Neural progenitor cell (in vitro differentiated cells): Measurements from ENCODE around the gene GRID1. TPM values are rescaled to one million over a fixed set of nuclear protein-coding genes. Genes with fewer than 3 reads are reported as not detected.
"Not testable (repeated sequence)": the region's sequence is repeated elsewhere in the genome, so short reads cannot be mapped to it uniquely, and the experiment has no call there.

ENCODE experiments used
- DNase-seq: peaks from one replicate; pipeline ENCODE4 v3.0.0-alpha.2; 2016; ENCODE audit warnings: low spot score
- H2AFZ ChIP-seq: fragments of 200-600 bp; sonication (generic); replicated peaks from 2 replicates; pipeline ENCODE4 v1.6.1; 2016; ENCODE audit warnings: antibody characterized with exemption
- H3F3A ChIP-seq: fragments of 200-600 bp; sonication (generic); 2 replicates; pipeline ENCODE4 v1.6.1; 2016; ENCODE audit warnings: antibody characterized with exemption, low read depth
- H3K27ac ChIP-seq: fragments of 200-600 bp; sonication (generic); 2 replicates; pipeline ENCODE4 v1.5.1; 2016; ENCODE audit warnings: mild to moderate bottlenecking
- H3K27me3 ChIP-seq: fragments of 200-600 bp; sonication (generic); 2 replicates; pipeline ENCODE4 v1.6.1; 2016; ENCODE audit warnings: mild to moderate bottlenecking, moderate library complexity
- H3K36me3 ChIP-seq: fragments of 200-600 bp; sonication (generic); 2 replicates; pipeline ENCODE4 v1.5.1; 2016
- H3K4me1 ChIP-seq: fragments of 200-600 bp; sonication (generic); 2 replicates; pipeline ENCODE4 v1.6.1; 2016; ENCODE audit warnings: mixed run types
- H3K4me2 ChIP-seq: fragments of 200-600 bp; sonication (generic); 2 replicates; pipeline ENCODE4 v1.6.1; 2016
- H3K4me3 ChIP-seq: fragments of 200-600 bp; sonication (generic); 2 replicates; pipeline ENCODE4 v1.5.1; 2016
- H3K79me2 ChIP-seq: fragments of 200-600 bp; sonication (generic); 2 replicates; pipeline ENCODE4 v1.6.1; 2016; ENCODE audit warnings: low read depth
- H3K9ac ChIP-seq: fragments of 200-600 bp; sonication (generic); 2 replicates; pipeline ENCODE4 v1.6.1; 2016
- H3K9me3 ChIP-seq: fragments of 200-600 bp; sonication (generic); 2 replicates; pipeline ENCODE4 v1.5.1; 2016; ENCODE audit warnings: low read depth
- H4K20me1 ChIP-seq: fragments of 200-600 bp; sonication (generic); 2 replicates; pipeline ENCODE4 v1.6.1; 2016; ENCODE audit warnings: low read depth
- H3K27ac Mint-ChIP-seq: 3 replicates; pipeline ENCODE4 v1.8.0; 2021; ENCODE audit warnings: mixed read lengths
- H3K27me3 Mint-ChIP-seq: 2 replicates; pipeline ENCODE4 v1.8.0; 2022; ENCODE audit warnings: low read depth, mild to moderate bottlenecking, inconsistent platforms, moderate library complexity, mixed read lengths; ENCODE audit not compliant: insufficient read depth
- H3K36me3 Mint-ChIP-seq: 3 replicates; pipeline ENCODE4 v1.8.0; 2021; ENCODE audit warnings: mixed read lengths
- H3K4me1 Mint-ChIP-seq: 3 replicates; pipeline ENCODE4 v1.8.0; 2021; ENCODE audit warnings: mixed read lengths
- H3K4me3 Mint-ChIP-seq: 3 replicates; pipeline ENCODE4 v1.8.0; 2021; ENCODE audit warnings: mild to moderate bottlenecking, moderate library complexity, mixed read lengths
- H3K9me3 Mint-ChIP-seq: 3 replicates; pipeline ENCODE4 v1.8.0; 2020; ENCODE audit warnings: mixed read lengths
- EZH2 ChIP-seq: fragments of 200-600 bp; sonication (generic); IDR thresholded peaks from 2 replicates; pipeline ENCODE4 v1.6.1; 2017; ENCODE audit warnings: antibody characterized with exemption, mild to moderate bottlenecking, moderate library complexity
- EZH2phosphoT487 ChIP-seq: fragments of 200-600 bp; sonication (generic); IDR thresholded peaks from 2 replicates; pipeline ENCODE4 v1.6.1; 2017; ENCODE audit warnings: antibody characterized with exemption
- total RNA-seq: library from RNA; depleted of rRNA; stranded (reverse); fragments of >200 nt; gene quantifications from 2 replicates; pipeline ENCODE4 v1.2.3, GENCODE V29; 2015; ENCODE audit warnings: low replicate concordance
- TF ChIP-seq, protein P1 (sequence below): fragments of 200-600 bp; sonication (generic); IDR thresholded peaks from 2 replicates; pipeline ENCODE4 v1.5.1; 2017; ENCODE audit warnings: antibody characterized with exemption, mild to moderate bottlenecking

Gene GRID1
- total RNA-seq, 1 donor from 2014 or later = not detected

- H2AFZ ChIP-seq = peak overlapping the region; percentile 82
- Mint-ChIP-seq H3K36me3 (no peaks in the 10 kb centered on the region), H3K27me3 (peaks cover 17% of the 10 kb centered on the region), H3K9me3 (peaks cover 4% of the 10 kb centered on the region), H3K4me3 (peak overlapping the region; percentile 79), H3K27ac (no peak overlapping the region), H3K4me1 (peaks cover 28% of the 10 kb centered on the region)
- H3K27ac ChIP-seq = no peak overlapping the region
- peak; percentile 90 for DNase-seq
- no peaks in the 10 kb centered on the region for H3K79me2 ChIP-seq
- no peak overlapping the region for H3K9ac ChIP-seq
- peak overlapping the region; percentile 60 for H3K4me3 ChIP-seq
- no peak for TF ChIP-seq EZH2
- TF ChIP-seq, protein P1, sequence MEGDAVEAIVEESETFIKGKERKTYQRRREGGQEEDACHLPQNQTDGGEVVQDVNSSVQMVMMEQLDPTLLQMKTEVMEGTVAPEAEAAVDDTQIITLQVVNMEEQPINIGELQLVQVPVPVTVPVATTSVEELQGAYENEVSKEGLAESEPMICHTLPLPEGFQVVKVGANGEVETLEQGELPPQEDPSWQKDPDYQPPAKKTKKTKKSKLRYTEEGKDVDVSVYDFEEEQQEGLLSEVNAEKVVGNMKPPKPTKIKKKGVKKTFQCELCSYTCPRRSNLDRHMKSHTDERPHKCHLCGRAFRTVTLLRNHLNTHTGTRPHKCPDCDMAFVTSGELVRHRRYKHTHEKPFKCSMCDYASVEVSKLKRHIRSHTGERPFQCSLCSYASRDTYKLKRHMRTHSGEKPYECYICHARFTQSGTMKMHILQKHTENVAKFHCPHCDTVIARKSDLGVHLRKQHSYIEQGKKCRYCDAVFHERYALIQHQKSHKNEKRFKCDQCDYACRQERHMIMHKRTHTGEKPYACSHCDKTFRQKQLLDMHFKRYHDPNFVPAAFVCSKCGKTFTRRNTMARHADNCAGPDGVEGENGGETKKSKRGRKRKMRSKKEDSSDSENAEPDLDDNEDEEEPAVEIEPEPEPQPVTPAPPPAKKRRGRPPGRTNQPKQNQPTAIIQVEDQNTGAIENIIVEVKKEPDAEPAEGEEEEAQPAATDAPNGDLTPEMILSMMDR = peak; percentile 24
- H3K27me3 ChIP-seq = peaks cover 54% of the 10 kb centered on the region
- no peaks in the 10 kb centered on the region for H3K36me3 ChIP-seq
- peak overlapping the region; percentile 86 for H3K4me2 ChIP-seq
- peaks cover 10% of the 10 kb centered on the region for H3F3A ChIP-seq
- H4K20me1 ChIP-seq = no peaks in the 10 kb centered on the region
- peaks cover 16% of the 10 kb centered on the region for H3K4me1 ChIP-seq
- H3K9me3 ChIP-seq = no peaks in the 10 kb centered on the region
Measured at GRCh38 chr10:86389441-86390193, 23.0 kb upstream of the GRID1 start.

- peak overlapping the region; percentile 82 for H2AFZ ChIP-seq
- not testable (repeated sequence) for H3K27ac Mint-ChIP-seq, H4K20me1 ChIP-seq, H3K27ac ChIP-seq, H3K9ac ChIP-seq, H3K79me2 ChIP-seq, H3K36me3 Mint-ChIP-seq, H3F3A ChIP-seq, H3K9me3 ChIP-seq, H3K36me3 ChIP-seq, H3K9me3 Mint-ChIP-seq, DNase-seq
- Mint-ChIP-seq H3K4me1 (peaks cover 28% of the 10 kb centered on the region), H3K27me3 (peaks cover 19% of the 10 kb centered on the region), H3K4me3 (peak overlapping the region; percentile 79)
- peak overlapping the region; percentile 60 for H3K4me3 ChIP-seq
- peak overlapping the region; percentile 86 for H3K4me2 ChIP-seq
- peaks cover 52% of the 10 kb centered on the region for H3K27me3 ChIP-seq
- H3K4me1 ChIP-seq = peaks cover 16% of the 10 kb centered on the region
Measured at GRCh38 chr10:86389109-86389440, 22.5 kb upstream of the GRID1 start.

DNA sequence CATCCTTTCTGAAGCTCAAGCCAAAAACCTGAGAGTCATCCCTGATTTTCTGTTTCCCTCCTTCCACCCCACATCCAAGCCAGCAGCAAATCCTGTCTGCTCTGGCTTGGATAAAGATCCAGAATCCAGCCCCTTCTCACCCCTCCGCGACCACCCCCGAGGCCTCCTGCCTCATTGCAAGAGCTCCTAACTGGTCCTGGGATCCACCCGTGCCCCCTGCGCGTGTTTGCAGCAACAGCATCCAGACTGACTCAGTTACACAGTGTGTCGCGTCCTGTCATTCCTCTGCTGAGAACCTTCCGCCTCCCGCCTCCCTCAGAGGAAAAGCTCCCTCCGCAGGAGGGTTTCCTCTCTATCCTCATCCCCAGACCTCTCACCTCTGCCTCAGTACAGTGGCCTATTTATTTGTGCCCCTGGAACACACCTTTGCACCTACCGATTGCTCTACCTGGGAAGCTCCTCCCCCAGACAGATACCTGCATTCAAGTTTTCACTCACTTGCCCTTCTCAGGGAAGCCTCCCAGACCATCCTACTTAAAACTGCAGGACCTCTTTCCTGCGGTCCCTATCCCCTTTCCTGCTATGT, 21.6 kb upstream of the GRID1 start:
- Mint-ChIP-seq H3K9me3 (peaks cover 4% of the 10 kb centered on the region), H3K4me1 (peaks cover 24% of the 10 kb centered on the region), H3K27me3 (peaks cover 19% of the 10 kb centered on the region), H3K36me3 (no peaks in the 10 kb centered on the region), H3K27ac (no peak overlapping the region), H3K4me3 (no peak overlapping the region)
- H4K20me1 ChIP-seq = no peaks in the 10 kb centered on the region
- H3K4me1 ChIP-seq = peaks cover 16% of the 10 kb centered on the region
- H2AFZ ChIP-seq = no peak overlapping the region
- H3K4me2 ChIP-seq = peak overlapping the region; percentile 16
- no peaks in the 10 kb centered on the region for H3K79me2 ChIP-seq
- H3K27me3 ChIP-seq = peaks cover 45% of the 10 kb centered on the region
- no peak overlapping the region for H3K27ac ChIP-seq
- H3K9ac ChIP-seq = no peak overlapping the region
- H3K36me3 ChIP-seq = no peaks in the 10 kb centered on the region
- no peak for DNase-seq
- no peaks in the 10 kb centered on the region for H3K9me3 ChIP-seq
- H3K4me3 ChIP-seq = no peak overlapping the region
- H3F3A ChIP-seq = peaks cover 10% of the 10 kb centered on the region
- no peak for TF ChIP-seq EZH2phosphoT487
- TF ChIP-seq, protein P1 = no peak
- TF ChIP-seq EZH2 = no peak

DNA sequence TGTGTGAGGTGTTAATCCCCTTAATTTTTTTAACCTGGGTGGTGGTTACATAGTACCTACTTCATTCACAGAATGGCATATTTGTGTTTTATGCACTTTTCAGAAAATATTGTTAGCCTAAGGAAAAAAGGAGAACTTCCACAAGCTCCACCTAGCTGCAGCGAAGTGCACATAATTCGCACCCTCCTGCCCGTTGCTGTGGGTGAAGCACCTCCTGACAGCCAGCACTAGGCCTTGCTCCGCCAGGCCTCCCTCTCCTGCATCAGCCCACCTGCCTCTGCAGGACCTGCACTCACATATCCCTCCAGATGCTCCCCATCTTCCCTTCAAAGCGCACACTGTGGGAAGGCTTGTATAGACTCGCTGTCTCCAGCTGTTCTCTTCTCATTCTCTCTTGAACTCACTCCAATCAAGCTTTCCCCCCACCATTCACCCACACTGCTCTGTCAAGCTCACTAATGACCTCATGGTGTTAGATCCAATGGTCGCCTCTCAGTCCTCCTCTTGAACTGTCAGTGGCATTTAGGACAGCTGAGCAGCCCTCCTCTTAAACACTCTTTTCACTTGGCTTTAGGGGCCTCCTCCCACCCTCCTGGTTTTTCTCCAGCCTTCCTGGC, 20.7 kb upstream of the GRID1 start:
- no peaks in the 10 kb centered on the region for H4K20me1 ChIP-seq
- no peak overlapping the region for H3K4me2 ChIP-seq
- no peak overlapping the region for H3K27ac Mint-ChIP-seq
- H3K4me1 Mint-ChIP-seq = peaks cover 21% of the 10 kb centered on the region
- peaks cover 10% of the 10 kb centered on the region for H3F3A ChIP-seq
- no peaks in the 10 kb centered on the region for H3K36me3 Mint-ChIP-seq
- no peaks in the 10 kb centered on the region for H3K36me3 ChIP-seq
- no peak overlapping the region for H2AFZ ChIP-seq
- H3K79me2 ChIP-seq = no peaks in the 10 kb centered on the region
- no peak overlapping the region for H3K4me3 Mint-ChIP-seq
- peaks cover 19% of the 10 kb centered on the region for H3K27me3 Mint-ChIP-seq
- H3K9ac ChIP-seq = no peak overlapping the region
- no peaks in the 10 kb centered on the region for H3K9me3 ChIP-seq
- H3K4me3 ChIP-seq = no peak overlapping the region
- peaks cover 16% of the 10 kb centered on the region for H3K4me1 ChIP-seq
- no peak overlapping the region for H3K27ac ChIP-seq
- H3K9me3 Mint-ChIP-seq = peaks cover 4% of the 10 kb centered on the region
- peaks cover 45% of the 10 kb centered on the region for H3K27me3 ChIP-seq
- TF ChIP-seq EZH2 (no peak), EZH2phosphoT487 (no peak)
- TF ChIP-seq, protein P1 = no peak
- peak; percentile 39 for DNase-seq
